GM12891 (cell line): ENCODE data around the gene ADCY5.

Source experiments
- POLR2A ChIP-seq: IDR thresholded peaks from 2 replicates; pipeline ENCODE4 v1.6.1; 2011; ENCODE audit warnings: low read depth, low read length, control low read depth
- TAF1 ChIP-seq: IDR thresholded peaks from 2 replicates; pipeline ENCODE4 v1.6.1; 2011; ENCODE audit warnings: low read depth, low read length, control low read depth

DNA sequence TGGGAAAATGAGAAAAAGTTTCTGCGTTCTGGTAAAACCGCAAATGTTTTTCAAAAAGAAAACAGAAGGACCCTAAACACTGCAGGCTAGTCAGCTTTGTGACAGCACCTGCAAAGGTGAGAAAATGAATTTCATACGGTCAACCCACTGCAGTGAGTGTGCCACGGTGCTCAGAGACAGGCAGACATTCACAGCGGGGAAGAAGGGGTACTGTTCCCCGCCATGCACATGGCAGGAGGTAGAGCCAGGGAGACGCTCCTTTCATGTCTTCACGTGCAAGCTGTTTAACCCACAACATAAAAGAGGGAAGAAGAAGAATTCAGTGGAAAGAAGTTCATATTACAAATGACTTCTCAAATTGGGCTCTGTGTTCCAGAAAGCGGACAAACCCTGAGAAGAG is 137.7 kb downstream of the ADCY5 start:
- TF ChIP-seq POLR2A (no peak), TAF1 (no peak)
